Mucosa of rectum (tissue), 2 donors: ENCODE results near the gene DLGAP1.
A peak's percentile ranks its signal among the peaks of the same experiment; 100 is the strongest.

Experiments
- H3K27ac ChIP-seq, 2 donors: one replicate each; pipeline ENCODE4 v1.7.0; 2013; ENCODE audit warnings: inconsistent platforms in 2 of 2, low read depth in 2 of 2, low read length in 2 of 2
- H3K27me3 ChIP-seq, 2 donors: one replicate each; pipeline ENCODE4 v1.7.0; 2013; ENCODE audit warnings: low read length in 2 of 2; ENCODE audit not compliant: control insufficient read depth in 2 of 2, insufficient read depth in 2 of 2
- H3K36me3 ChIP-seq, 2 donors: one replicate each; pipeline ENCODE4 v1.7.0; 2013; ENCODE audit warnings: low read length in 2 of 2; ENCODE audit not compliant: control insufficient read depth in 2 of 2, insufficient read depth in 2 of 2
- H3K4me1 ChIP-seq, 2 donors: one replicate each; pipeline ENCODE4 v1.7.0; 2013; ENCODE audit warnings: low read length in 2 of 2, mild to moderate bottlenecking in 1 of 2; ENCODE audit not compliant: control insufficient read depth in 2 of 2, insufficient read depth in 2 of 2
- H3K4me3 ChIP-seq, 2 donors: one replicate each; pipeline ENCODE4 v1.7.0; 2013; ENCODE audit warnings: low read length in 2 of 2
- H3K9ac ChIP-seq, 2 donors: one replicate each; pipeline ENCODE4 v1.7.0; 2013; ENCODE audit warnings: low read length in 2 of 2, low read depth in 1 of 2, mild to moderate bottlenecking in 1 of 2
- H3K9me3 ChIP-seq, 2 donors: one replicate each; pipeline ENCODE4 v1.7.0; 2013; ENCODE audit warnings: low read length in 2 of 2; ENCODE audit not compliant: control insufficient read depth in 2 of 2
- donor health status: healthy.
- donor health status: Normal muscosa, but diverticular disease.

The DLGAP1 gene

DNA sequence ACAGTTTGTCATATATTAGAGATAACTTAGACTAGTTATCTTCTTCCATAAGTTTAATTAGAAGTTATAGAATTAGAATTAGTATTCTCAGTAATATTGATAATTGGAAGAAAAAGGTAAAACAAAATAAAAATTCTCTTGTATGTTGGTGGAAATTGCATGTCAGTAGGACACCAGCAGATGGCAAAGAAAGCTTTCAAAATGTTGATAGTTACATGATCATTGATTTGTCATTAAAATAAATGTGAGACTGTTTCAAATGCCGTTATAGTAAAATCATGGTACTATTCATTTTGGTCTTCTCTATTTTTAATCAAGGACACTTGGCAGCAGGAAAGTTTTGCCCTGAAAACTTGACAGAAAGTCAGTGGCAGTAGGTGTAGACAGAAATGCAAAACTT, 734.9 kb downstream of the DLGAP1 start:
- Histone ChIP-seq H3K4me3 (no peak overlapping the region), H3K9me3 (no peaks in the 10 kb centered on the region), H3K27ac (peak overlapping the region in 1 of 2 donors; percentile 7), H3K9ac (no peak overlapping the region), H3K36me3 (no peaks in the 10 kb centered on the region), H3K4me1 (peaks cover 16 to 21% of the 10 kb centered on the region in 2 donors), H3K27me3 (no peaks in the 10 kb centered on the region)

DNA sequence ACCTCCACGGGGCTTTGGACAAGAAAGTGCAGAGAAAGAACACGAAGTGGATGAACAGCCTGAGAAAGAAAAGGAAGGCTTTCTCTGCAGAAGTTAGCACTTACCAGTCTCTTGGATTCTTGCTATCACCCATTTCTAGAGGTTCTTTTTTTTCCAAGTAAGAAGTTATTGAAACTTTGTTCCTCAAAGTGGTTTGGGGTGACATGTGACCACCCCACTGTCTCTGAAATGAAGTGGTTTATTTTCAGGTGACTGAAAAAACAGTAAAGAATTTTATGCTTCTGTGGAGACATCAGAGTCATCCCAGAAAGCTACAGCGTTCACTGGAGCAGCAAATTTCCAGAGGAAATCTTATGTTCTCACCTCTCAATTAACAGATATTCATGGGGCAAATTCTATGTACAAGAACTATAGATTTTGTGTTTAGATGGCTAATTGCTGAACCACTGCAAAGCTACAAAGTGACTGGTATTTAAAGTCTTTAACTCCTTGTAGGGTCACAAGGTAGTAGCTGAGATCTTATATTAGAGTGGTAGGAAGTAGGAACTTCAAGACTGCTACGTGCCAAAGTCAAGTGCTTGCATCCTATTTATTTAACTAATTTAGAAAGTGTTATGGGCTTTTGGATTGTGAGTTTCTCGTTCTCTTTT, 737.6 kb downstream of the DLGAP1 start:
- H3K4me3 ChIP-seq = no peak overlapping the region
- H3K4me1 ChIP-seq = peaks cover 6 to 18% of the 10 kb centered on the region in 2 donors
- H3K9ac ChIP-seq = no peak overlapping the region
- H3K27me3 ChIP-seq = no peaks in the 10 kb centered on the region
- no peak overlapping the region for H3K27ac ChIP-seq
- no peaks in the 10 kb centered on the region for H3K36me3 ChIP-seq
- no peaks in the 10 kb centered on the region for H3K9me3 ChIP-seq

DNA sequence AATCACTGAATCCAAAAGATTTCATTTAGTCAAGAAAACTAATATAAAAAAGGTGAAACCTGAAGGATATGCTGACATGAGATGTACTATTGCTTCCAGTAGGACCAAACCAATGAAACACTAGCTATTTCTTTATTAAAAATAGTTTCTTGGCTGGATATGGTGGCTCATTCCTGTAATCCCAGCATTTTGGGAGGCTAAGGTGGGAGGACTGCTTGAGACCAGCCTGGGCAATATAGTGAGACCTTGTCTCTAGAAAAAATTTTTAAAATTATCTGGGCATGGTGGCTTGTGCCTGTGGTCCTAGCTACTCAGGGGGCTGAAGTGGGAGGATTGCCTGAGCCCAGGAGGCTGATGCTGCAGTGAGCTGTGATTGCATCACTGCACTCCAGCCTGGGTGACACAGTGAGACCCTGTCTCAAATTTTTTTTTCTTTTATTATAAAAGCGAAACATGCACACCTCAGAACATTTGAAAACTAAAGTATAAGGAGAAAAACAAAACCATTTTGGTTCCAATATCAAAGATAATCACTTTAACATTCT, 738.9 kb downstream of the DLGAP1 start:
- H3K36me3 ChIP-seq = no peaks in the 10 kb centered on the region
- H3K4me1 ChIP-seq = peaks cover 11 to 13% of the 10 kb centered on the region in 2 donors
- H3K4me3 ChIP-seq = no peak overlapping the region
- H3K27me3 ChIP-seq = no peaks in the 10 kb centered on the region
- H3K9me3 ChIP-seq = no peaks in the 10 kb centered on the region
- no peak overlapping the region for H3K9ac ChIP-seq
- H3K27ac ChIP-seq = no peak overlapping the region

DNA sequence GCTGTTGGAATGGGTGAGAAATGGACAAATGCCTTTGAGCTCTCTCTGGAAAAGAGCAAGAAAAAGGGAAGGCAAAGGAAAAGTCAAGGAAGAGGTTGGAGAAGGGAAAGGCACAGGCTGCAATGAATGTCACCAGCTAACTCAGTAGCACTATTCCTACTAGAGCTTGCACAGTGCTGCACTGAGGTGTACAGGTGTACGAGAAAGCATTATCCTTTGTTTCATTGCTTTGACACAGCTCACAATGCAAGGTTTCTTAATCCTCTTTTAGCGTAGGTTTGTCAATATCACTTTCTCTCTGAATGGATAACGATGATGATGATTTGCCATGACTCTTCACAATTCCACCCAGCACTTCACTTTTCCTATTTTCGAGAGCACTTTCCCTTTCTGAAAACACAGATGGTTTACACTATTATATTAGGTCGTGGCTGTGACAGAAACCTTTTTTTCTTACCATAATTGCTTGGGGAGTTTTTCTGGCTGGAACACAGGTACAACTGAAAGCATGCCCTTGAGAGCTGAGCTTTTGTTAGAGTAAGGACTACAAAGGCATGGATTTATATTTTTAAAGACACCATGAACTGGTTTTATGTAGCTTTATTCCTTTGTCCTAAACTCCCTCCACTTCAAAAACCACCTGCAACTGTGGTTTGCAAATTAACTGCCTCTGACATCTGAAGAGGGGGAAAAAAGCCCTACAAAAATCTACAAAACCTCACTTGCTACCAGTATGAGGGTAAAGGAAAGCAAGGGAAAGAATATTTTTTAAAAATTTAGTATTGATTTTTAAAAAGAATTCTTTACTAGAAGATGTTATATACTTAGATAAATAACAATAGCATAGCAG, 739.7 kb downstream of the DLGAP1 start:
- no peak overlapping the region for H3K4me3 ChIP-seq
- no peak overlapping the region for H3K9ac ChIP-seq
- H3K9me3 ChIP-seq = no peaks in the 10 kb centered on the region
- H3K27me3 ChIP-seq = no peaks in the 10 kb centered on the region
- peaks cover 11 to 19% of the 10 kb centered on the region in 2 donors for H3K4me1 ChIP-seq
- H3K36me3 ChIP-seq = no peaks in the 10 kb centered on the region
- no peak overlapping the region for H3K27ac ChIP-seq

DNA sequence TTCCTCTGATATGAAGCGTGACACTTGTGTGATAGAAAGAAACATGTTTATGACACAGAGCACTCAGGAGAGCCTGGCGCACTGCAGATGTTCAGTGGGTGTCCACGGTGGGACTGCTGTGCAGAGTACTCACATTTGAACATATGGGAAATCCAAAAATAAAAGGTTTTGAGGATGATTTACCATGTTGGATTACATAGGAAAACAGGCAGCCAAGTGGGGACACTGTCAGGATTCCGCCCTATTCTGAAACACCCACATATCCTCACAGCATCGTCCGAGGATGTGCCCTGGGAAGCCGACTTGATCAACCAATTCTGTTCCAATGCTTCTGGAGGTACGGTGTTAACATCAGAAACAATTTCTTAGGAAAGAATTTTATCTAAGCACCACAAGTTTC, 741.4 kb downstream of the DLGAP1 start:
- Histone ChIP-seq H3K4me3 (no peak overlapping the region), H3K27ac (no peak overlapping the region), H3K27me3 (no peaks in the 10 kb centered on the region), H3K36me3 (no peaks in the 10 kb centered on the region), H3K4me1 (peaks cover 15 to 29% of the 10 kb centered on the region in 2 donors), H3K9me3 (no peaks in the 10 kb centered on the region), H3K9ac (no peak overlapping the region)

DNA sequence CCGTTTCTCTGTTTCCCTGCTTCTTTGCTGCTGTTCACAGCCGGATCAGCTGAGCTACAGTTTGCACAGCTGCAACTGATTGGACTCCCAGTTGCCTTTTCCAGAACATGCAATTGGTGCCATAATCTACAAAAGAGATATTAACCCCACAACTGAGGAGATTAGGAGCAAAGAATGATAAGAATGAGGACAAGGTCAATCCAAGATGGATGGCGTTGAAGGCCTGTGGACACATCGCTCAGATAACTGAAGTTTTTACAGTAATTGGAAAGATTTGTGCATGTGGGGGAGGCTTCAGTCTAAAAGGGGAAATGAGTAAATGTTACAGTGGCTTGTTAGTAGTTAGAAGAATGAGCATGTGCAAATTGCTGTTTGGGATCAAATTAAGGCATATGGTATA, 741.9 kb downstream of the DLGAP1 start:
- Histone ChIP-seq H3K27me3 (no peaks in the 10 kb centered on the region), H3K27ac (no peak overlapping the region)

DNA sequence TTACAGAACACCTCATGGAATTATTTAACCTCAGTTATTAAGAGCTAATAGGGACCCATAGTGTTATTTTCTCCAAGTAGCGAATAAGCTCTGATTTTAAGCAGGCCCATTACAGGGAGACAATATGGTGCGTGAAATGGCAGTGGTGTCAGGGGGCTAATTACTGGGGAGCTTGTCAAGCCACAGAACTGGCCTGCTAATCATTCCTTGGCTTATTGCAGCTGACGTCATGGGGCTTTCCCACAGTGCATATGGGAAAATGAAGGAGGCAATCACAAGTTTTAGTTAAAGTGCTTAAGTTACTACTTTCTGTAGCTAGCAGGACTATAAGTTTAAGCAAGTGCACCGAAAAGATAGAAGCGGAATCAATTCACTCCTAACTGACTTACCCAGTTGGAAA, 742.6 kb downstream of the DLGAP1 start:
- no peak overlapping the region for H3K27ac ChIP-seq
- H3K27me3 ChIP-seq = no peaks in the 10 kb centered on the region
- H3K36me3 ChIP-seq = no peaks in the 10 kb centered on the region
- no peaks in the 10 kb centered on the region for H3K9me3 ChIP-seq
- peaks cover 15 to 29% of the 10 kb centered on the region in 2 donors for H3K4me1 ChIP-seq
- H3K4me3 ChIP-seq = no peak overlapping the region
- no peak overlapping the region for H3K9ac ChIP-seq

More for the DNA sequence above, 741.9 kb downstream of the DLGAP1 start:
- H3K36me3 ChIP-seq = no peaks in the 10 kb centered on the region
- H3K9me3 ChIP-seq = no peaks in the 10 kb centered on the region
- no peak overlapping the region for H3K9ac ChIP-seq
- no peak overlapping the region for H3K4me3 ChIP-seq
- peaks cover 15 to 29% of the 10 kb centered on the region in 2 donors for H3K4me1 ChIP-seq

DNA sequence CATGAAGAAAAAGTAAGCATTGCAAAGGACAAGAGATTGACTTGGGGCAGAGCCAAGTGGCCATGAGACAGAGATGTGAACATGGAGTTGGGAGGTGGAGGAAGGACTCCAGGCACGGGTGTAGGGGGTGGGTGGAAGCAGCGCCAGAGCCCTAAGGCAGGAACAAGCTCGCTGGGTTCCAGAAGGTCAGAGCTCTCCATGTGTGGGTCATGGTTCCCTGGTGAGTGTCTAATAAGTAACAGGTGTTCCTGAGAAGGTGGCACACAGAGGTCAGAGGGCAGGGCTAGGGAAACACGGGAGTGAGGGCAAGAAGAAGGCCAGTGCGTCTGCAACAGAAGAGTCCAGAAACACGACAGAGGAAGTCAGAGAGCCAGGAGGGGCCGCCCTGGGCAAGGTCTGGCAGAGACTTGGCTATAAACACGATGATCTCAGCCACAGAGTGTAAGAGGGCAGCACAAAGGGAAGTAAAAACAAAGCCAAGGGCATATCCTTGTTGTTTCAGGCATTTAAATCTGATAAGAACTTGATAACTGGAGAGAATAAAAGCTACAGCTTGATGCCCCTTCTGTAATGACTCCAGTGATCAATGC, 744.3 kb downstream of the DLGAP1 start:
- peak overlapping the region; percentile 31 to 49 for H3K4me3 ChIP-seq
- peaks cover 15 to 29% of the 10 kb centered on the region in 2 donors for H3K4me1 ChIP-seq
- H3K27ac ChIP-seq = peak overlapping the region; percentile 86 to 91
- no peaks in the 10 kb centered on the region for H3K27me3 ChIP-seq
- no peaks in the 10 kb centered on the region for H3K9me3 ChIP-seq
- H3K36me3 ChIP-seq = no peaks in the 10 kb centered on the region
- H3K9ac ChIP-seq = peak overlapping the region; percentile 52 to 69

DNA sequence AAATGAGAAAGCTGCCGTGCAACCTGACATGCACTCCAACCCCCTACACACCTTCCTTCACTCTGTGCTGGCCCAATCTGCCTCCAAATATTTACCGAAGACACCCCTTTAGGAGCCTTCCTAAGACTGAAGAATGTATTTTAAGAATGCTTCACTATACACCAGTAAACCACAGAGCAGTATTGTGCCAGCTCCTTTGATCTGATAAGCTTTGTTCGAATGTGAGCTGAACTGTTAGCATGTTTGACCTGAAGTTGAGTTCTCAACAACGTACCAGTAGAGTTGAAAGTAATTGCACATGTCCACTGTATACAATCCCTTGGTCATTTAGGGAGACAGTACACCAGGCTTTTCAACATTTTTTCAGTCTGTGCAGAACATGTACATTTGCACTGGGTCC, 745.9 kb downstream of the DLGAP1 start:
- no peaks in the 10 kb centered on the region for H3K9me3 ChIP-seq
- H3K4me3 ChIP-seq = no peak overlapping the region
- H3K27ac ChIP-seq = no peak overlapping the region
- no peaks in the 10 kb centered on the region for H3K27me3 ChIP-seq
- H3K36me3 ChIP-seq = no peaks in the 10 kb centered on the region
- peaks cover 15 to 29% of the 10 kb centered on the region in 2 donors for H3K4me1 ChIP-seq
- H3K9ac ChIP-seq = no peak overlapping the region
